GM23338 (cell line): ENCODE data around the gene ASCL1. TPM values are rescaled to one million over a fixed set of nuclear protein-coding genes. Genes with fewer than 3 reads are reported as not detected.

Experiments
- ATAC-seq: fragments of 200-7000 bp; cut with Tn5 transposase; 3 replicates; pipeline ENCODE4 v1.9.1; 2020
- DNase-seq: peaks from one replicate; pipeline ENCODE4 v3.0.0-alpha.2; 2015; ENCODE audit warnings: low spot score
- H2AFZ ChIP-seq: fragments of 200-600 bp; sonication (generic); 2 replicates; pipeline ENCODE4 v1.8.0; 2016; ENCODE audit warnings: antibody characterized with exemption, mild to moderate bottlenecking, moderate library complexity
- H3F3A ChIP-seq: fragments of 200-600 bp; sonication (generic); replicated peaks from 2 replicates; pipeline ENCODE4 v1.8.0; 2017; ENCODE audit warnings: antibody characterized with exemption, mixed run types, low read depth
- H3K27ac ChIP-seq: fragments of 200-600 bp; sonication (generic); 2 replicates; pipeline ENCODE4 v1.6.1; 2016; ENCODE audit warnings: low read depth
- H3K27me3 ChIP-seq: fragments of 200-600 bp; sonication (generic); 2 replicates; pipeline ENCODE4 v1.8.0; 2016; ENCODE audit warnings: mild to moderate bottlenecking, mixed run types, moderate library complexity; ENCODE audit not compliant: insufficient read depth
- H3K36me3 ChIP-seq: fragments of 200-600 bp; sonication (generic); 2 replicates; pipeline ENCODE4 v1.8.0; 2016; ENCODE audit warnings: mild to moderate bottlenecking; ENCODE audit not compliant: insufficient read depth
- H3K4me1 ChIP-seq: fragments of 200-600 bp; sonication (generic); 2 replicates; pipeline ENCODE4 v1.8.0; 2016; ENCODE audit warnings: mild to moderate bottlenecking, moderate library complexity; ENCODE audit not compliant: insufficient read depth
- H3K4me2 ChIP-seq: fragments of 200-600 bp; sonication (generic); 2 replicates; pipeline ENCODE4 v1.7.1; 2017; ENCODE audit warnings: mixed run types
- H3K4me3 ChIP-seq: fragments of 200-600 bp; sonication (generic); 2 replicates; pipeline ENCODE4 v1.6.1; 2016; ENCODE audit warnings: mixed run types
- H3K79me2 ChIP-seq: fragments of 200-600 bp; sonication (generic); replicated peaks from 2 replicates; pipeline ENCODE4 v1.8.0; 2017; ENCODE audit warnings: mild to moderate bottlenecking; ENCODE audit not compliant: insufficient read depth
- H3K9me2 ChIP-seq: fragments of 200-600 bp; sonication (generic); 2 replicates; pipeline ENCODE4 v1.8.0; 2017; ENCODE audit not compliant: insufficient read depth
- H4K20me1 ChIP-seq: fragments of 200-600 bp; sonication (generic); replicated peaks from 2 replicates; pipeline ENCODE4 v1.8.0; 2017; ENCODE audit warnings: mild to moderate bottlenecking; ENCODE audit not compliant: insufficient read depth
- H3K27ac Mint-ChIP-seq: 2 replicates; pipeline ENCODE4 v1.8.0; 2020; ENCODE audit warnings: inconsistent platforms, mild to moderate bottlenecking, moderate library complexity, mixed read lengths
- H3K27me3 Mint-ChIP-seq: 3 replicates; pipeline ENCODE4 v1.8.0; 2022; ENCODE audit warnings: low read depth, mild to moderate bottlenecking, moderate library complexity, mixed read lengths, inconsistent platforms; ENCODE audit not compliant: insufficient read depth, poor library complexity
- H3K36me3 Mint-ChIP-seq: 3 replicates; pipeline ENCODE4 v1.8.0; 2021; ENCODE audit warnings: low read depth, mild to moderate bottlenecking, inconsistent platforms, moderate library complexity, mixed read lengths
- H3K4me1 Mint-ChIP-seq: 3 replicates; pipeline ENCODE4 v1.8.0; 2020; ENCODE audit warnings: mild to moderate bottlenecking, inconsistent platforms, mixed read lengths
- H3K4me3 Mint-ChIP-seq: 3 replicates; pipeline ENCODE4 v1.8.0; 2021; ENCODE audit warnings: moderate library complexity, mild to moderate bottlenecking, inconsistent platforms, mixed read lengths
- H3K9me3 Mint-ChIP-seq: 3 replicates; pipeline ENCODE4 v1.8.0; 2020; ENCODE audit warnings: moderate library complexity, mild to moderate bottlenecking, inconsistent platforms, mixed read lengths
- CREB1 ChIP-seq: fragments of 250-450 bp; sonication (Bioruptor Pico); IDR thresholded peaks from 2 replicates; pipeline ENCODE4 v1.5.0; 2020; ENCODE audit warnings: low read depth, mild to moderate bottlenecking, moderate library complexity
- EZH2 ChIP-seq: fragments of 200-600 bp; sonication (generic); IDR thresholded peaks from one replicate; pipeline ENCODE4 v1.8.0; 2017; ENCODE audit warnings: antibody characterized with exemption, mild to moderate bottlenecking, low read depth; ENCODE audit not compliant: unreplicated experiment
- EZH2phosphoT487 ChIP-seq: fragments of 200-600 bp; sonication (generic); IDR thresholded peaks from one replicate; pipeline ENCODE4 v1.8.1; 2018; ENCODE audit warnings: antibody characterized with exemption; ENCODE audit not compliant: unreplicated experiment
- JUNB ChIP-seq: IDR thresholded peaks from one replicate; pipeline ENCODE4 v1.6.1; 2016; ENCODE audit warnings: antibody characterized with exemption; ENCODE audit not compliant: unreplicated experiment
- NANOG ChIP-seq: IDR thresholded peaks from 2 replicates; pipeline ENCODE4 v1.6.1; 2016; ENCODE audit warnings: antibody characterized with exemption, borderline replicate concordance
- POLR2AphosphoS5 ChIP-seq: IDR thresholded peaks from 2 replicates; pipeline ENCODE4 v1.6.1; 2016; ENCODE audit warnings: antibody characterized with exemption, low read depth
- STAT1 ChIP-seq: IDR thresholded peaks from one replicate; pipeline ENCODE4 v1.6.1; 2016; ENCODE audit warnings: antibody characterized with exemption; ENCODE audit not compliant: unreplicated experiment
- ZNF114 ChIP-seq: fragments of 250-450 bp; sonication (Bioruptor Pico); IDR thresholded peaks from 2 replicates; pipeline ENCODE4 v1.5.0; 2020; ENCODE audit warnings: mild to moderate bottlenecking, moderate library complexity
- ZNF331 ChIP-seq: fragments of 250-450 bp; sonication (Bioruptor Pico); IDR thresholded peaks from 2 replicates; pipeline ENCODE4 v1.5.0; 2020; ENCODE audit warnings: low read depth, mild to moderate bottlenecking, moderate library complexity
- polyA plus RNA-seq: library from polyadenylated mRNA; unstranded; fragments of >200 nt; fragmentation: Nextera tagmentation; extraction: Ambion mirVana; gene quantifications from 2 replicates; pipeline ENCODE4 v1.2.1, GENCODE V29; 2016
- total RNA-seq: library from RNA; depleted of rRNA; stranded (reverse); fragments of >200 nt; shearing (Covaris generic); gene quantifications from 2 replicates; pipeline ENCODE4 v1.2.3, GENCODE V29; 2014
- TF ChIP-seq, protein P1 (sequence below), 2 experiments: fragments of 200-600 bp in 1 of 2; sonication (generic) in 1 of 2; conservative IDR thresholded peaks; 2 replicates each; pipeline versions ENCODE4 v1.5.1 to v1.6.1; 2016 to 2017; ENCODE audit warnings: antibody characterized with exemption in 2 of 2, low read depth in 2 of 2, mild to moderate bottlenecking in 2 of 2, moderate library complexity in 1 of 2
- TF ChIP-seq, protein P2 (sequence below): IDR thresholded peaks from one replicate; pipeline ENCODE4 v1.6.1; 2018; ENCODE audit warnings: antibody characterized with exemption; ENCODE audit not compliant: unreplicated experiment
- TF ChIP-seq, protein P3 (sequence below): fragments of 250-450 bp; sonication (Bioruptor Pico); IDR thresholded peaks from 2 replicates; pipeline ENCODE4 v1.5.0; 2020; ENCODE audit warnings: mild to moderate bottlenecking, moderate library complexity
- TF ChIP-seq, protein P4 (sequence below): IDR thresholded peaks from 2 replicates; pipeline ENCODE4 v1.6.1; 2016; ENCODE audit warnings: antibody characterized with exemption

The ASCL1 gene
- total and polyA plus RNA-seq, 2 experiments from 2014 or later = 0.37 TPM; not detected in 1

DNA sequence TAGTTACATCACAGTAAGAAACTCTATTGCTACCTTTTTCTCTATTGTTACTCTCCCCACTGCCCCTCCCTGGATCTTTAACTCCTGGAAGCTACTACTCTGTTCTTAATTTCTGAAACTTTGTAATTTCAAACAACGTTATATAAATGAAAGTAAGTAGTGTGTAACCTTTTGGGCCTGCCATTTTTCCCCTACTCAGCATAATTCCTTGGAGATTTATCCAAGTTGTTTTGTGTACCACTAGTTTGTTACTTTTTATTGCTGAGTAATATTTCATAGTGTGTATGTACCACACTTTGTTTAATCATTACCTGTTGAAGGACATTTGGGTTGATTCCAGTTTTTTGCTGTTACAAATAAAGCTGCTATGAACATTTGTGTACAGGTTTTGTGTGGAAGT, 37.9 kb downstream of the ASCL1 start:
- no peak for DNase-seq
- Mint-ChIP-seq H3K27ac (no peak overlapping the region), H3K36me3 (peaks cover 26% of the 10 kb centered on the region), H3K9me3 (peaks cover 29% of the 10 kb centered on the region), H3K4me3 (no peak overlapping the region), H3K27me3 (peaks cover 3% of the 10 kb centered on the region), H3K4me1 (no peaks in the 10 kb centered on the region)
- H3K27ac ChIP-seq = no peak overlapping the region
- no peaks in the 10 kb centered on the region for H3K79me2 ChIP-seq
- TF ChIP-seq CREB1 (CRISPR knock-in tag) = no peak
- TF ChIP-seq, protein P1, sequence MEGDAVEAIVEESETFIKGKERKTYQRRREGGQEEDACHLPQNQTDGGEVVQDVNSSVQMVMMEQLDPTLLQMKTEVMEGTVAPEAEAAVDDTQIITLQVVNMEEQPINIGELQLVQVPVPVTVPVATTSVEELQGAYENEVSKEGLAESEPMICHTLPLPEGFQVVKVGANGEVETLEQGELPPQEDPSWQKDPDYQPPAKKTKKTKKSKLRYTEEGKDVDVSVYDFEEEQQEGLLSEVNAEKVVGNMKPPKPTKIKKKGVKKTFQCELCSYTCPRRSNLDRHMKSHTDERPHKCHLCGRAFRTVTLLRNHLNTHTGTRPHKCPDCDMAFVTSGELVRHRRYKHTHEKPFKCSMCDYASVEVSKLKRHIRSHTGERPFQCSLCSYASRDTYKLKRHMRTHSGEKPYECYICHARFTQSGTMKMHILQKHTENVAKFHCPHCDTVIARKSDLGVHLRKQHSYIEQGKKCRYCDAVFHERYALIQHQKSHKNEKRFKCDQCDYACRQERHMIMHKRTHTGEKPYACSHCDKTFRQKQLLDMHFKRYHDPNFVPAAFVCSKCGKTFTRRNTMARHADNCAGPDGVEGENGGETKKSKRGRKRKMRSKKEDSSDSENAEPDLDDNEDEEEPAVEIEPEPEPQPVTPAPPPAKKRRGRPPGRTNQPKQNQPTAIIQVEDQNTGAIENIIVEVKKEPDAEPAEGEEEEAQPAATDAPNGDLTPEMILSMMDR (conservative IDR thresholded peaks at IDR 0.05; ENCODE audit: low read depth in 2 of 2) = no peak
- TF ChIP-seq EZH2phosphoT487 = no peak
- TF ChIP-seq, protein P2, sequence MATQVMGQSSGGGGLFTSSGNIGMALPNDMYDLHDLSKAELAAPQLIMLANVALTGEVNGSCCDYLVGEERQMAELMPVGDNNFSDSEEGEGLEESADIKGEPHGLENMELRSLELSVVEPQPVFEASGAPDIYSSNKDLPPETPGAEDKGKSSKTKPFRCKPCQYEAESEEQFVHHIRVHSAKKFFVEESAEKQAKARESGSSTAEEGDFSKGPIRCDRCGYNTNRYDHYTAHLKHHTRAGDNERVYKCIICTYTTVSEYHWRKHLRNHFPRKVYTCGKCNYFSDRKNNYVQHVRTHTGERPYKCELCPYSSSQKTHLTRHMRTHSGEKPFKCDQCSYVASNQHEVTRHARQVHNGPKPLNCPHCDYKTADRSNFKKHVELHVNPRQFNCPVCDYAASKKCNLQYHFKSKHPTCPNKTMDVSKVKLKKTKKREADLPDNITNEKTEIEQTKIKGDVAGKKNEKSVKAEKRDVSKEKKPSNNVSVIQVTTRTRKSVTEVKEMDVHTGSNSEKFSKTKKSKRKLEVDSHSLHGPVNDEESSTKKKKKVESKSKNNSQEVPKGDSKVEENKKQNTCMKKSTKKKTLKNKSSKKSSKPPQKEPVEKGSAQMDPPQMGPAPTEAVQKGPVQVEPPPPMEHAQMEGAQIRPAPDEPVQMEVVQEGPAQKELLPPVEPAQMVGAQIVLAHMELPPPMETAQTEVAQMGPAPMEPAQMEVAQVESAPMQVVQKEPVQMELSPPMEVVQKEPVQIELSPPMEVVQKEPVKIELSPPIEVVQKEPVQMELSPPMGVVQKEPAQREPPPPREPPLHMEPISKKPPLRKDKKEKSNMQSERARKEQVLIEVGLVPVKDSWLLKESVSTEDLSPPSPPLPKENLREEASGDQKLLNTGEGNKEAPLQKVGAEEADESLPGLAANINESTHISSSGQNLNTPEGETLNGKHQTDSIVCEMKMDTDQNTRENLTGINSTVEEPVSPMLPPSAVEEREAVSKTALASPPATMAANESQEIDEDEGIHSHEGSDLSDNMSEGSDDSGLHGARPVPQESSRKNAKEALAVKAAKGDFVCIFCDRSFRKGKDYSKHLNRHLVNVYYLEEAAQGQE = no peak
- no peak for TF ChIP-seq NANOG
- TF ChIP-seq ZNF114 = no peak
- TF ChIP-seq POLR2AphosphoS5 = no peak
- no peak for TF ChIP-seq JUNB
- no peak for TF ChIP-seq EZH2
- TF ChIP-seq, protein P3, sequence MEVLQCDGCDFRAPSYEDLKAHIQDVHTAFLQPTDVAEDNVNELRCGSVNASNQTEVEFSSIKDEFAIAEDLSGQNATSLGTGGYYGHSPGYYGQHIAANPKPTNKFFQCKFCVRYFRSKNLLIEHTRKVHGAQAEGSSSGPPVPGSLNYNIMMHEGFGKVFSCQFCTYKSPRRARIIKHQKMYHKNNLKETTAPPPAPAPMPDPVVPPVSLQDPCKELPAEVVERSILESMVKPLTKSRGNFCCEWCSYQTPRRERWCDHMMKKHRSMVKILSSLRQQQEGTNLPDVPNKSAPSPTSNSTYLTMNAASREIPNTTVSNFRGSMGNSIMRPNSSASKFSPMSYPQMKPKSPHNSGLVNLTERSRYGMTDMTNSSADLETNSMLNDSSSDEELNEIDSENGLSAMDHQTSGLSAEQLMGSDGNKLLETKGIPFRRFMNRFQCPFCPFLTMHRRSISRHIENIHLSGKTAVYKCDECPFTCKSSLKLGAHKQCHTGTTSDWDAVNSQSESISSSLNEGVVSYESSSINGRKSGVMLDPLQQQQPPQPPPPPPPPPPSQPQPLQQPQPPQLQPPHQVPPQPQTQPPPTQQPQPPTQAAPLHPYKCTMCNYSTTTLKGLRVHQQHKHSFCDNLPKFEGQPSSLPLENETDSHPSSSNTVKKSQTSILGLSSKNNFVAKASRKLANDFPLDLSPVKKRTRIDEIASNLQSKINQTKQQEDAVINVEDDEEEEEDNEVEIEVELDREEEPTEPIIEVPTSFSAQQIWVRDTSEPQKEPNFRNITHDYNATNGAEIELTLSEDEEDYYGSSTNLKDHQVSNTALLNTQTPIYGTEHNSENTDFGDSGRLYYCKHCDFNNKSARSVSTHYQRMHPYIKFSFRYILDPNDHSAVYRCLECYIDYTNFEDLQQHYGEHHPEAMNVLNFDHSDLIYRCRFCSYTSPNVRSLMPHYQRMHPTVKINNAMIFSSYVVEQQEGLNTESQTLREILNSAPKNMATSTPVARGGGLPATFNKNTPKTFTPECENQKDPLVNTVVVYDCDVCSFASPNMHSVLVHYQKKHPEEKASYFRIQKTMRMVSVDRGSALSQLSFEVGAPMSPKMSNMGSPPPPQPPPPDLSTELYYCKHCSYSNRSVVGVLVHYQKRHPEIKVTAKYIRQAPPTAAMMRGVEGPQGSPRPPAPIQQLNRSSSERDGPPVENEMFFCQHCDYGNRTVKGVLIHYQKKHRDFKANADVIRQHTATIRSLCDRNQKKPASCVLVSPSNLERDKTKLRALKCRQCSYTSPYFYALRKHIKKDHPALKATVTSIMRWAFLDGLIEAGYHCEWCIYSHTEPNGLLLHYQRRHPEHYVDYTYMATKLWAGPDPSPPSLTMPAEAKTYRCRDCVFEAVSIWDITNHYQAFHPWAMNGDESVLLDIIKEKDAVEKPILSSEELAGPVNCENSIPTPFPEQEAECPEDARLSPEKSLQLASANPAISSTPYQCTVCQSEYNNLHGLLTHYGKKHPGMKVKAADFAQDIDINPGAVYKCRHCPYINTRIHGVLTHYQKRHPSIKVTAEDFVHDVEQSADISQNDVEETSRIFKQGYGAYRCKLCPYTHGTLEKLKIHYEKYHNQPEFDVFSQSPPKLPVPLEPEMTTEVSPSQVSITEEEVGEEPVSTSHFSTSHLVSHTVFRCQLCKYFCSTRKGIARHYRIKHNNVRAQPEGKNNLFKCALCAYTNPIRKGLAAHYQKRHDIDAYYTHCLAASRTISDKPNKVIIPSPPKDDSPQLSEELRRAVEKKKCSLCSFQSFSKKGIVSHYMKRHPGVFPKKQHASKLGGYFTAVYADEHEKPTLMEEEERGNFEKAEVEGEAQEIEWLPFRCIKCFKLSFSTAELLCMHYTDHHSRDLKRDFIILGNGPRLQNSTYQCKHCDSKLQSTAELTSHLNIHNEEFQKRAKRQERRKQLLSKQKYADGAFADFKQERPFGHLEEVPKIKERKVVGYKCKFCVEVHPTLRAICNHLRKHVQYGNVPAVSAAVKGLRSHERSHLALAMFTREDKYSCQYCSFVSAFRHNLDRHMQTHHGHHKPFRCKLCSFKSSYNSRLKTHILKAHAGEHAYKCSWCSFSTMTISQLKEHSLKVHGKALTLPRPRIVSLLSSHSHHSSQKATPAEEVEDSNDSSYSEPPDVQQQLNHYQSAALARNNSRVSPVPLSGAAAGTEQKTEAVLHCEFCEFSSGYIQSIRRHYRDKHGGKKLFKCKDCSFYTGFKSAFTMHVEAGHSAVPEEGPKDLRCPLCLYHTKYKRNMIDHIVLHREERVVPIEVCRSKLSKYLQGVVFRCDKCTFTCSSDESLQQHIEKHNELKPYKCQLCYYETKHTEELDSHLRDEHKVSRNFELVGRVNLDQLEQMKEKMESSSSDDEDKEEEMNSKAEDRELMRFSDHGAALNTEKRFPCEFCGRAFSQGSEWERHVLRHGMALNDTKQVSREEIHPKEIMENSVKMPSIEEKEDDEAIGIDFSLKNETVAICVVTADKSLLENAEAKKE (CRISPR knock-in tag) = no peak
- no peak for TF ChIP-seq ZNF331
- no peak for TF ChIP-seq STAT1
- TF ChIP-seq, protein P4, sequence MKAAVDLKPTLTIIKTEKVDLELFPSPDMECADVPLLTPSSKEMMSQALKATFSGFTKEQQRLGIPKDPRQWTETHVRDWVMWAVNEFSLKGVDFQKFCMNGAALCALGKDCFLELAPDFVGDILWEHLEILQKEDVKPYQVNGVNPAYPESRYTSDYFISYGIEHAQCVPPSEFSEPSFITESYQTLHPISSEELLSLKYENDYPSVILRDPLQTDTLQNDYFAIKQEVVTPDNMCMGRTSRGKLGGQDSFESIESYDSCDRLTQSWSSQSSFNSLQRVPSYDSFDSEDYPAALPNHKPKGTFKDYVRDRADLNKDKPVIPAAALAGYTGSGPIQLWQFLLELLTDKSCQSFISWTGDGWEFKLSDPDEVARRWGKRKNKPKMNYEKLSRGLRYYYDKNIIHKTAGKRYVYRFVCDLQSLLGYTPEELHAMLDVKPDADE = no peak
- H3K27me3 ChIP-seq = no peaks in the 10 kb centered on the region
- H3K4me2 ChIP-seq = no peak overlapping the region
- no peaks in the 10 kb centered on the region for H3K9me2 ChIP-seq
- no peaks in the 10 kb centered on the region for H4K20me1 ChIP-seq
- H3K4me3 ChIP-seq = no peak overlapping the region
- no peak overlapping the region for H2AFZ ChIP-seq
- H3F3A ChIP-seq = no peaks in the 10 kb centered on the region
- H3K4me1 ChIP-seq = no peaks in the 10 kb centered on the region
- ATAC-seq = no peak
- H3K36me3 ChIP-seq = no peaks in the 10 kb centered on the region
